HEK293 (cell line): ENCODE measurements around the gene CHST9.

Source experiments
- CTCF ChIA-PET: fragments of 350-600 bp; formaldehyde crosslinking; extraction: SDS; loops from one replicate; lab custom pipeline; 2021; ENCODE audit warnings: antibody characterized with exemption; lab: Yijun Ruan, JAX
- POLR2A ChIA-PET: fragments of 300-600 bp; formaldehyde crosslinking; extraction: SDS; loops from one replicate; lab custom pipeline; 2020; ENCODE audit warnings: antibody characterized with exemption, inconsistent platforms; lab: Yijun Ruan, JAX
- H3K27ac ChIP-seq: fragments of 200-500 bp; sonication (Bioruptor generic); 2 replicates; pipeline ENCODE4 v1.5.1; 2014; ENCODE audit warnings: low read depth, low read length, control low read depth, inconsistent platforms; ENCODE audit errors: extremely low read depth
- H3K36me3 ChIP-seq, 2 experiments: fragments of 200-500 bp in 1 of 2; sonication (Bioruptor generic) in 1 of 2; 1 replicate in 1 of 2; 2 replicates in 1 of 2; pipeline ENCODE4 v1.5.1; 2014 to 2017; ENCODE audit warnings: inconsistent platforms in 2 of 2, low read length in 2 of 2; ENCODE audit not compliant: control insufficient read depth in 2 of 2, insufficient read depth in 1 of 2
- H3K4me1 ChIP-seq: fragments of 200-500 bp; sonication (Bioruptor generic); 2 replicates; pipeline ENCODE4 v1.5.1; 2014; ENCODE audit warnings: mild to moderate bottlenecking, low read length, inconsistent platforms; ENCODE audit not compliant: control insufficient read depth, insufficient read depth
- H3K4me3 ChIP-seq: 2 replicates; pipeline ENCODE4 v1.5.1; 2011; ENCODE audit warnings: low read depth, mild to moderate bottlenecking, control low read depth, low read length, moderate library complexity
- H3K9me3 ChIP-seq: fragments of 200-500 bp; sonication (Bioruptor generic); 2 replicates; pipeline ENCODE4 v1.5.1; 2014; ENCODE audit warnings: low read depth, low read length, inconsistent platforms; ENCODE audit not compliant: control insufficient read depth, insufficient read depth
- EGR2 ChIP-seq: fragments of 450-650 bp; formaldehyde crosslinking; IDR thresholded peaks from 2 replicates; pipeline ENCODE4 v1.5.1; 2016; ENCODE audit warnings: low read depth, missing biosample characterization, missing genetic modification characterization
- GLIS1 ChIP-seq: fragments of 450-650 bp; formaldehyde crosslinking; IDR thresholded peaks from 2 replicates; pipeline ENCODE4 v1.5.1; 2016; ENCODE audit warnings: missing biosample characterization, missing genetic modification characterization
- HOXA7 ChIP-seq: sonication (generic); formaldehyde crosslinking; IDR thresholded peaks from 2 replicates; pipeline ENCODE4 v1.8.1; 2022; ENCODE audit warnings: missing genetic modification reagents, borderline replicate concordance
- SALL2 ChIP-seq: fragments of 450-650 bp; formaldehyde crosslinking; IDR thresholded peaks from 2 replicates; pipeline ENCODE4 v1.5.0; 2017; ENCODE audit warnings: missing biosample characterization, mild to moderate bottlenecking, missing genetic modification characterization, borderline replicate concordance
- SCRT1 ChIP-seq: fragments of 450-650 bp; formaldehyde crosslinking; IDR thresholded peaks from 2 replicates; pipeline ENCODE4 v1.5.1; 2016; ENCODE audit warnings: missing biosample characterization, missing genetic modification characterization, borderline replicate concordance
- ZBTB17 ChIP-seq: fragments of 450-650 bp; formaldehyde crosslinking; IDR thresholded peaks from 2 replicates; pipeline ENCODE4 v1.5.1; 2016; ENCODE audit warnings: missing biosample characterization, missing genetic modification characterization
- ZIC2 ChIP-seq: fragments of 450-650 bp; formaldehyde crosslinking; IDR thresholded peaks from 2 replicates; pipeline ENCODE4 v1.5.1; 2016; ENCODE audit warnings: missing biosample characterization, missing genetic modification characterization
- ZNF223 ChIP-seq: fragments of 450-650 bp; formaldehyde crosslinking; IDR thresholded peaks from 2 replicates; pipeline ENCODE4 v1.5.1; 2016; ENCODE audit warnings: missing biosample characterization, missing genetic modification characterization
- ZNF23 ChIP-seq: fragments of 450-650 bp; formaldehyde crosslinking; IDR thresholded peaks from 2 replicates; pipeline ENCODE4 v1.5.1; 2016; ENCODE audit warnings: missing biosample characterization, missing genetic modification characterization, borderline replicate concordance
- ZNF354C ChIP-seq: fragments of 450-650 bp; formaldehyde crosslinking; IDR thresholded peaks from 2 replicates; pipeline ENCODE4 v1.5.1; 2016; ENCODE audit warnings: missing biosample characterization, missing genetic modification characterization, low read depth, borderline replicate concordance
- ZNF404 ChIP-seq: fragments of 450-650 bp; formaldehyde crosslinking; IDR thresholded peaks from 2 replicates; pipeline ENCODE4 v1.5.1; 2017; ENCODE audit warnings: missing biosample characterization, missing genetic modification characterization
- ZNF585B ChIP-seq: fragments of 450-650 bp; formaldehyde crosslinking; IDR thresholded peaks from 2 replicates; pipeline ENCODE4 v1.5.1; 2016; ENCODE audit warnings: missing biosample characterization, missing genetic modification characterization
- ZNF658 ChIP-seq: fragments of 450-650 bp; formaldehyde crosslinking; IDR thresholded peaks from 2 replicates; pipeline ENCODE4; 2016; ENCODE audit warnings: missing biosample characterization, missing genetic modification characterization
- TF ChIP-seq, protein P1 (sequence below): fragments of 450-650 bp; formaldehyde crosslinking; IDR thresholded peaks from 2 replicates; pipeline ENCODE4 v1.5.1; 2016; ENCODE audit warnings: missing biosample characterization, missing genetic modification characterization, borderline replicate concordance
- TF ChIP-seq, protein P2 (sequence below): fragments of 450-650 bp; formaldehyde crosslinking; IDR thresholded peaks from 2 replicates; pipeline ENCODE4 v1.5.1; 2017; ENCODE audit warnings: missing biosample characterization, missing genetic modification characterization
- TF ChIP-seq, protein P3 (sequence below): fragments of 450-650 bp; formaldehyde crosslinking; IDR thresholded peaks from 2 replicates; pipeline ENCODE4 v1.5.1; 2016; ENCODE audit warnings: missing biosample characterization, missing genetic modification characterization, borderline replicate concordance
- TF ChIP-seq, protein P4 (sequence below): fragments of 450-650 bp; formaldehyde crosslinking; IDR thresholded peaks from 2 replicates; pipeline ENCODE4 v1.5.1; 2016; ENCODE audit warnings: missing biosample characterization, missing genetic modification characterization
- TF ChIP-seq, protein P5 (sequence below): fragments of 450-650 bp; formaldehyde crosslinking; IDR thresholded peaks from 2 replicates; pipeline ENCODE4 v1.5.1; 2016; ENCODE audit warnings: missing biosample characterization, missing genetic modification characterization
- TF ChIP-seq, protein P6 (sequence below): fragments of 450-650 bp; formaldehyde crosslinking; IDR thresholded peaks from 2 replicates; pipeline ENCODE4 v1.5.1; 2016; ENCODE audit warnings: missing biosample characterization, missing genetic modification characterization

CHST9 gene

DNA sequence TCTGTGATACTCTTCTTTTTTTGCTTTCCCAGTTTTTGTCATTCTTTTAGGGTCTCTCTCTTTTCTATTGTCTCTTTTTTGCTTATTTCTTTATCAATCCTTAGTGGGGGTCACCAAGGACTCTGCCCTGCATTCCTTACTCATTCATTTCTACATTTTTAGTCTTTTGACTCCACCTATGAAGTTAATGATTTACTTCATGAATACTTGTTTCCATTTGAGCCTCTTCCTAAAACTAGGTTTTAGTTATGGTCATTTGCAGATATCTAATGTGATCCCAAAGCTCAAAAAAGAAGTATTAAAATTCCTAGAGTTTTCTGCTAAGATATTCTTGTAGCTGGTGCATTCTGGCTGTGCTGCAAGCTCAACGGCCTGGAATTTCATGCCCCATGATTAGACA is 170.3 kb downstream of the CHST9 start:
- Histone ChIP-seq H3K27ac (no peak overlapping the region), H3K9me3 (no peaks in the 10 kb centered on the region), H3K4me3 (no peak overlapping the region), H3K36me3 (no peaks in the 10 kb centered on the region), H3K4me1 (no peaks in the 10 kb centered on the region)
- ChIA-PET CTCF (interaction anchor here (0.7 to 0.9 kb wide), 2 partner anchors 10 to 149 kb away, joined by 3 read pairs; no protein-coding TSS in a partner anchor), POLR2A (no interaction called here)
- TF ChIP-seq, protein P1, sequence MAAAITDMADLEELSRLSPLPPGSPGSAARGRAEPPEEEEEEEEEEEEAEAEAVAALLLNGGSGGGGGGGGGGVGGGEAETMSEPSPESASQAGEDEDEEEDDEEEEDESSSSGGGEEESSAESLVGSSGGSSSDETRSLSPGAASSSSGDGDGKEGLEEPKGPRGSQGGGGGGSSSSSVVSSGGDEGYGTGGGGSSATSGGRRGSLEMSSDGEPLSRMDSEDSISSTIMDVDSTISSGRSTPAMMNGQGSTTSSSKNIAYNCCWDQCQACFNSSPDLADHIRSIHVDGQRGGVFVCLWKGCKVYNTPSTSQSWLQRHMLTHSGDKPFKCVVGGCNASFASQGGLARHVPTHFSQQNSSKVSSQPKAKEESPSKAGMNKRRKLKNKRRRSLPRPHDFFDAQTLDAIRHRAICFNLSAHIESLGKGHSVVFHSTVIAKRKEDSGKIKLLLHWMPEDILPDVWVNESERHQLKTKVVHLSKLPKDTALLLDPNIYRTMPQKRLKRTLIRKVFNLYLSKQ (tag by site-specific recombination): no peak
- TF ChIP-seq ZIC2 (tag by site-specific recombination) (no peak), ZBTB17 (tag by site-specific recombination) (no peak), ZNF585B (tag by site-specific recombination) (no peak), ZNF354C (tag by site-specific recombination) (no peak), HOXA7 (CRISPR knock-in tag) (no peak), SALL2 (tag by site-specific recombination) (no peak), ZNF658 (tag by site-specific recombination) (no peak), EGR2 (tag by site-specific recombination) (no peak), ZNF23 (tag by site-specific recombination) (no peak), ZNF223 (no peak), GLIS1 (tag by site-specific recombination) (no peak), ZNF404 (no peak), SCRT1 (tag by site-specific recombination) (no peak)
- TF ChIP-seq, protein P2, sequence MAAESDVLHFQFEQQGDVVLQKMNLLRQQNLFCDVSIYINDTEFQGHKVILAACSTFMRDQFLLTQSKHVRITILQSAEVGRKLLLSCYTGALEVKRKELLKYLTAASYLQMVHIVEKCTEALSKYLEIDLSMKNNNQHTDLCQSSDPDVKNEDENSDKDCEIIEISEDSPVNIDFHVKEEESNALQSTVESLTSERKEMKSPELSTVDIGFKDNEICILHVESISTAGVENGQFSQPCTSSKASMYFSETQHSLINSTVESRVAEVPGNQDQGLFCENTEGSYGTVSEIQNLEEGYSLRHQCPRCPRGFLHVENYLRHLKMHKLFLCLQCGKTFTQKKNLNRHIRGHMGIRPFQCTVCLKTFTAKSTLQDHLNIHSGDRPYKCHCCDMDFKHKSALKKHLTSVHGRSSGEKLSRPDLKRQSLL (tag by site-specific recombination): no peak
- TF ChIP-seq, protein P3, sequence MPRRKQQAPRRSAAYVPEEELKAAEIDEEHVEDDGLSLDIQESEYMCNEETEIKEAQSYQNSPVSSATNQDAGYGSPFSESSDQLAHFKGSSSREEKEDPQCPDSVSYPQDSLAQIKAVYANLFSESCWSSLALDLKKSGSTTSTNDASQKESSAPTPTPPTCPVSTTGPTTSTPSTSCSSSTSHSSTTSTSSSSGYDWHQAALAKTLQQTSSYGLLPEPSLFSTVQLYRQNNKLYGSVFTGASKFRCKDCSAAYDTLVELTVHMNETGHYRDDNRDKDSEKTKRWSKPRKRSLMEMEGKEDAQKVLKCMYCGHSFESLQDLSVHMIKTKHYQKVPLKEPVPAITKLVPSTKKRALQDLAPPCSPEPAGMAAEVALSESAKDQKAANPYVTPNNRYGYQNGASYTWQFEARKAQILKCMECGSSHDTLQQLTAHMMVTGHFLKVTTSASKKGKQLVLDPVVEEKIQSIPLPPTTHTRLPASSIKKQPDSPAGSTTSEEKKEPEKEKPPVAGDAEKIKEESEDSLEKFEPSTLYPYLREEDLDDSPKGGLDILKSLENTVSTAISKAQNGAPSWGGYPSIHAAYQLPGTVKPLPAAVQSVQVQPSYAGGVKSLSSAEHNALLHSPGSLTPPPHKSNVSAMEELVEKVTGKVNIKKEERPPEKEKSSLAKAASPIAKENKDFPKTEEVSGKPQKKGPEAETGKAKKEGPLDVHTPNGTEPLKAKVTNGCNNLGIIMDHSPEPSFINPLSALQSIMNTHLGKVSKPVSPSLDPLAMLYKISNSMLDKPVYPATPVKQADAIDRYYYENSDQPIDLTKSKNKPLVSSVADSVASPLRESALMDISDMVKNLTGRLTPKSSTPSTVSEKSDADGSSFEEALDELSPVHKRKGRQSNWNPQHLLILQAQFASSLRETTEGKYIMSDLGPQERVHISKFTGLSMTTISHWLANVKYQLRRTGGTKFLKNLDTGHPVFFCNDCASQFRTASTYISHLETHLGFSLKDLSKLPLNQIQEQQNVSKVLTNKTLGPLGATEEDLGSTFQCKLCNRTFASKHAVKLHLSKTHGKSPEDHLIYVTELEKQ (tag by site-specific recombination): no peak
- TF ChIP-seq, protein P4, sequence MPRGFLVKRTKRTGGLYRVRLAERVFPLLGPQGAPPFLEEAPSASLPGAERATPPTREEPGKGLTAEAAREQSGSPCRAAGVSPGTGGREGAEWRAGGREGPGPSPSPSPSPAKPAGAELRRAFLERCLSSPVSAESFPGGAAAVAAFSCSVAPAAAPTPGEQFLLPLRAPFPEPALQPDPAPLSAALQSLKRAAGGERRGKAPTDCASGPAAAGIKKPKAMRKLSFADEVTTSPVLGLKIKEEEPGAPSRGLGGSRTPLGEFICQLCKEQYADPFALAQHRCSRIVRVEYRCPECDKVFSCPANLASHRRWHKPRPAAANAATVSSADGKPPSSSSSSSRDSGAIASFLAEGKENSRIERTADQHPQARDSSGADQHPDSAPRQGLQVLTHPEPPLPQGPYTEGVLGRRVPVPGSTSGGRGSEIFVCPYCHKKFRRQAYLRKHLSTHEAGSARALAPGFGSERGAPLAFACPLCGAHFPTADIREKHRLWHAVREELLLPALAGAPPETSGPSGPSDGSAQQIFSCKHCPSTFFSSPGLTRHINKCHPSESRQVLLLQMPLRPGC: no peak
- TF ChIP-seq, protein P5, sequence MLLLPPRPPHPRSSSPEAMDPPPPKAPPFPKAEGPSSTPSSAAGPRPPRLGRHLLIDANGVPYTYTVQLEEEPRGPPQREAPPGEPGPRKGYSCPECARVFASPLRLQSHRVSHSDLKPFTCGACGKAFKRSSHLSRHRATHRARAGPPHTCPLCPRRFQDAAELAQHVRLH: no peak
- TF ChIP-seq, protein P6, sequence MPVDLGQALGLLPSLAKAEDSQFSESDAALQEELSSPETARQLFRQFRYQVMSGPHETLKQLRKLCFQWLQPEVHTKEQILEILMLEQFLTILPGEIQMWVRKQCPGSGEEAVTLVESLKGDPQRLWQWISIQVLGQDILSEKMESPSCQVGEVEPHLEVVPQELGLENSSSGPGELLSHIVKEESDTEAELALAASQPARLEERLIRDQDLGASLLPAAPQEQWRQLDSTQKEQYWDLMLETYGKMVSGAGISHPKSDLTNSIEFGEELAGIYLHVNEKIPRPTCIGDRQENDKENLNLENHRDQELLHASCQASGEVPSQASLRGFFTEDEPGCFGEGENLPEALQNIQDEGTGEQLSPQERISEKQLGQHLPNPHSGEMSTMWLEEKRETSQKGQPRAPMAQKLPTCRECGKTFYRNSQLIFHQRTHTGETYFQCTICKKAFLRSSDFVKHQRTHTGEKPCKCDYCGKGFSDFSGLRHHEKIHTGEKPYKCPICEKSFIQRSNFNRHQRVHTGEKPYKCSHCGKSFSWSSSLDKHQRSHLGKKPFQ (tag by site-specific recombination): no peak
